Activated effector memory CD4-positive, alpha-beta T cell treated with Interleukin-2 at 50 U/mL for 16 hours (primary cell): ENCODE results near the gene PLCB1.

Experiments used
- DNase-seq: peaks from one replicate; pipeline ENCODE4 v3.0.0-alpha.2; 2020

PLCB1 gene

DNA sequence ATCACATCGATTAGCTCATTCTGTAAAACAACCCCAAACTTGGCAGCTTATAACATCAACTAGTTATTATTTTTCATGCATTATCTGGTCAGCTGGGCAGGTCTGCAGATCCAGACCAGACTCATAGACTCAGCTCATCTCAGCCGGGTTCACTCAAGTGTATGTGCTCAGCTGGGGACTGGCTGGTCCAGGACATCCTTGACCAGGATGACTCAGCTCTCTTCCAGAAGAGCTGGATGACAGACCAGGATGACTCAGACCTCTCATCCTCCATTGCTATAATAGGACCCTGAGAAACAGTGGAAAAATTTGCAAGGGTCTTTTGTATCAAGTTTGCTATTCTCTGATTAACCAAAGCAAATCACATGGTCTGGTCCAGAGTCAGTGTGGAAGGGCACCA lies 624.3 kb downstream of the PLCB1 start:
- no peak for DNase-seq

DNA sequence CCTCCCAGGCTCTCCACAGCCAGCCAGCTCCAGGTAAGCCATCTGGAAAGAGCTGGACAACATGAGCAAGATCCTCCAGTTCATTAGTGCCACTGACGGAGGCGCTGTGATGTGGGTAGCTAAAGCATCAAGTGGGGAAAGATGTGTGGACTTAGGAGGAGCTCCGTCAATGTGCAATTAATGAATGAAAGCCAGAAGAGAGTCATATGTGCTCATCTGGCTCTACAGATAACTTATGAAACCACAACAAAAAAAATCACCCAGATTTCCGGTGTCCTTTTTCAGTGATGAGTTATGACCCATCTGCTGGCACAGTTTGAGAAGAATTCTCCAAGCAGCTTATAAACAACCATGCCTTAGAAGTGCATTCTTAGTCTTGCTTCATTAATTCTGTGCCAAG lies 625.1 kb downstream of the PLCB1 start:
- no peak for DNase-seq

DNA sequence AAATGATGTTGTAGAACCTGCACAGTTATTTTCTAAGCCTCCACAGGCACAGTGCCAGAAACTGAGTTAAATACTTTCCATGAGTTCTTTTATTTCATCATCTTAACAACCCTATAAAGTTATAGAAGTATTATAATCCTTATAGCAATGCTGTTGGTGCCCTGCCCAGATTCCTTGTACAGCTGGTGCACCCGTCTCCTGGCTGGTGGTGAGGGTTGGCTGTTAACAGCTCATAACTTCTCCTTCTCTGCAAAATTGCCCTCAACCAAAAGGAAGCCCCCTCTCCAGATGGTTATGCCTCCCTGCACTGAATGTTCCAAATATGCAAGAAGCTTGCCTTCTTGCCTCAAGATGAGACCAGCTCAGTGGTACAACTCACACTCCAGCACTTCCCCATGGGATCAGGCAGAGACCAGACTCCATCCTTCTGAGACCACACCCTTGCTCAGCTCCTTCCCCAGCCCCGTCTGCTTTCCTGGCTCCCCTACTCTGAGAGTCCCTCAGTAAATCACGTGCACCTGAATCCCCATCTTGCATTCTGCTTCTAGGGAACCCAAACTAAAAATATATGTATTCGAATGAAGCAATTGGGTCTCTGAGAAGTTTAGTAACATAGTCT lies 632.4 kb downstream of the PLCB1 start:
- no peak for DNase-seq

DNA sequence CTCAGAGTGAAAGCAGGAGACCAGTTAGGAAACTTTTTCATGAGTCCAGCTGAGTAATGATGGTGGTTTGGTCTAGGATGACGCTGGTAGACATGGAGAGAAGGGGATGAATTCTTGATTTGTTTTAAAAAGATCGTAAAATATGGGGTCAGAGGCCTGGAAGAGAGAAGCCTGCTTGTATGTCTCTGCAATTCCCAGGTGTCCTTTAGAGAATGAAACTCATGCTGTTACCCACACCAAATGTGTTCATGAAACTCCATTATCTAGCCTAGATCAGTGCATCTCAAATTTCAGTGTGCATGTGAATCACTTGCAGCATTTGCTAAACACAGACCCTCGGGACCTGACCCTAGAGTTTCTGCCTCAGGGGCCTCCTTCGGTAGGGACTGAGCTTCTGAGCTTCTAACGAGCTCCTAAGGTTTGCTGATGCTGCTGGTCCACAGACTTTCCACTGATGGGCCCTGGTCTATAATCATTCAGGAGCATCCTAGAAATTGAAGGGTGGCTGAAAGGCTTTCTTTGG lies 634.9 kb downstream of the PLCB1 start:
- no peak for DNase-seq

DNA sequence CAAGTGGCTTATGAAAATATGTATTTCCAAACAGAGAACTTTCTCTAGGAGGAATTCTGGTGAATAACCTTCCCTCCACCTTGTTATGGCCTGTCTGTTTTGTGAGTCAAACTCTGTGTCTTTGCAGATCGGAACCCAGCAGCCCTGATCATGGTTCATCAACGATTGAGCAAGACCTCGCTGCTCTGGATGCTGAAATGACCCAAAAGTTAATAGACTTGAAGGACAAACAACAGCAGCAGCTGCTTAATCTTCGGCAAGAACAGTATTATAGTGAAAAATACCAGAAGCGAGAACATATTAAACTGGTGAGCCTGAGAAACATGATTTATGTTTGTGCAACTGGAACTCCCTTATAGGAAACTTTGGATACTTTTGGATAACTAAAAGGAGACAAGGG lies 642.3 kb downstream of the PLCB1 start:
- DNase-seq = no peak

DNA sequence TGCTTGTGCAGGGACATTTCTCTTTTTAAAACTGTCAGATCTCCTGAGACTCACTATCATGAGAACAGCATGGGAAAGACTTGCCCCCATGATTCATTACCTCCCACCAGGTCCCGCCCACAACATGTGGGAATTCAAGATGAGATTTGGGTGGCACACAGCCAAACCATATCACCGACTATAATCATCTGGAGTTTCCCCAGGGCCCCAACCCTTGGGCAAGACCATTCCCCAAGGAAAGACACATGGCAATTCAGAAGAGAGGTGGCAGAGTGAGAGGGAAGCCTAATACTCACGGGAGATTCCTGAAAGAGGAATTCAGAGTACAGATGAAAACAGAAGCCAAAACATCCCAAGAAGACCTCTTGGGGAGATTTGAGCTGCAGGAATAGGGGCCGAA lies 645.8 kb downstream of the PLCB1 start:
- DNase-seq = no peak

DNA sequence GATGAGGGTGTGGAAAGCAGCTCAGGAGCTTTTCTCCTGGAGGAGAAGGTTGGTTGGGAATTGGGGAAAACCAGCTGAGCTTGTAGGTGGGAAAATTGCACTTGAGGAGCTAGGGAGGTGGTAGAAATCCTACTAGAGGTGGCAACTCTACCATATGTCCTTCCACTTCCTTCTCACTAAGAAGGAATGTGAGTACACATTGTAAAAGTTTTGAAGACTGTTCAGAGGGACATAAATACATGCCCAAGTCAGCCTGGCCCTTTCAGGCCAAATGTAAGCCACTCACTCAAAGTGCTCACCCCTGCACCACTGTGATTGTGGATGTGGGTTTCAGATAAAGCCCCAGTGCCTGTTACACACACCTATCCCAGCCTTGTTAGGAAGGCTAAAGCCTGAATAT lies 646.3 kb downstream of the PLCB1 start:
- DNase-seq = no peak

DNA sequence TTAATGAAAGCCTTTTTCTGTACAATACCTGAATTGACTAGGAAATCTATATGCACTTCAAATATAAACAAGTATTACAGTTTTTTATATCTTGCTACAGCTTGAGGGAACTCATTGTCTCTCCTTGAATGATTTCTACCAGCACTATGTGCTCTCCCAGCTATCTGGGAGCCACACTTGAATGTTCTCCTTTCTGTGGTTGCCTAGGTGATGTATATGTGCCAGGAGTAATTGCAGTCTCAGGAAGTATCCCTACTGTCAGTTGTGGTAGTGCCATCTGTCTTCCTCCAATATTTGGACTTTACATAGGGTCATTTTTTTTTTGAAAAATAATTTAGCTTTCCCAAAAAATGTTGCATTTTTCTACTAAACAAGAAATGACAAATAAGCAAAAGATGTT lies 648.8 kb downstream of the PLCB1 start:
- DNase-seq = no peak

DNA sequence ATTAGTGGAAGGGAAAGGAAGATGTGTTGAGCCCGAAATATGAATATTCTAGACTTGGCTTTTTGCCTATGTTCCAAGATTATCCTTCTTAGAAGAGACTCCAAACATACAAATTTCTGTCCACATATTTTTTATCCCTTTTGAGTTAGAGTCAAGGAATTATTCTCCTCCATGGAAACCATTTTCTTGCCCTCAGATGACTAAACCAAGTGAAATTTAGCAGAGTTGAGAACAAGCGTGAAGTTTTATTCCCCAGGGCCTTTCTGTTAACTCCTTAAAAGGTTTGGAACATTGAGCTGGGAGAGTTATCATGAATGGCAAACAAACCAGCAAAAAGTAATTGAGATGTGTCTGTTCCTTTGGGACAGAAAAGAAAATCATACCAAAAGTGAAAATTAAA lies 650.7 kb downstream of the PLCB1 start:
- DNase-seq = no peak

DNA sequence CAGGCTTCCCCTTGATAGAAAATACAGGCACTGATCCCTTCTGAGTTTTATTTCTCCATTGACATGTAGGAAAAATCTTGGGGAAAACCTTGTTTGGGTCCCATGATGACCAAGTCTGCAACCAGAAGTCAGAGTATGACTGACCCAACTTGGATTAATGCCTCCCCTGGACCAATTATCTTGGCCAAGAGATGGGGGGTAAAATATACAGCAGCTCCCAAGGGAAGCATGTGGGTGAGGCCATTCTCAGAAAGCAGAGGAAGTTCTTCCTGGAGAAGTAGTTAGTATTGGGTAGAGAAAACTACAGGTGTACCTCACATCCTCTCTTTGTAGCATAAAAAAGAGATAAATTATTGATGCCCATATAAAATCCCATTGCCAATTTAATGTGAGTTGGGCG lies 651.7 kb downstream of the PLCB1 start:
- no peak for DNase-seq

DNA sequence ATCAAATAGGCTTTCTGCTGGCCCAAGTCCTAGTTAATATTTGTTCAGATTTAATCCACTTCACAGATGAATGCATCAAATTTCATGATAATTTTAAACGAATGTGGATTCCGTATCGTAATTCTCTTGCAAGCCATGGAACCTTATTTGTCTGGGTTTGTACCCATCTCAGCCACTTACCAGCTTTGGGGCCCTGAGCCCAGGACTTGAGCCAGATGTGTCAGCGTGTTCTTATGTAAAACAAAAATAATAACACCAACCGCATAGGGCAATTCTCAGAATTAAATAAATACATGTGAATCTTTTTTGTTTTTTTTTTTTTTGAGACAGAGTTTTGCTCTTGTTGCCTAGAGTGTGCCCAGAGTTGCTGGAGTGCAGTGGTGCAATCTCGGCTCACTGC lies 654.3 kb downstream of the PLCB1 start:
- no peak for DNase-seq

DNA sequence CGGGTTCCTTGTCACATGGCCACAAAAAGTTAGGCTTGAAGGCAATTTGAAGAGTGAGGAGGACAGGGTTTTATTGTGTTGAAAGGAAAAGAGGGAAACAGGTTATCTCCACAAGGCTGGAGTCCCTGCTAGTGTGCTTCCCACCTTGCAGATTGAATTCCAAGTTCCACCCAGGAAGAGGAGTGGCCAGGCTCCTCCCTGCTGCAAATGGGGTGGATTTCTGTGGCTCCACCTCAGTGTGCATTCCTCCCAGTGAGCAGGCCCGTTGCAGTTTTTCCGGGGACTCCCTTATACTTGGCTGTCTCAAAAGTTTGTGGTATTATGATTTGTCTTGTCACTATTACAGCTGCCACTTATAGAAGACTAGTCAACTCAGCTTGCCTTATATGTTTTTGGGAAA lies 655.0 kb downstream of the PLCB1 start:
- DNase-seq = no peak

DNA sequence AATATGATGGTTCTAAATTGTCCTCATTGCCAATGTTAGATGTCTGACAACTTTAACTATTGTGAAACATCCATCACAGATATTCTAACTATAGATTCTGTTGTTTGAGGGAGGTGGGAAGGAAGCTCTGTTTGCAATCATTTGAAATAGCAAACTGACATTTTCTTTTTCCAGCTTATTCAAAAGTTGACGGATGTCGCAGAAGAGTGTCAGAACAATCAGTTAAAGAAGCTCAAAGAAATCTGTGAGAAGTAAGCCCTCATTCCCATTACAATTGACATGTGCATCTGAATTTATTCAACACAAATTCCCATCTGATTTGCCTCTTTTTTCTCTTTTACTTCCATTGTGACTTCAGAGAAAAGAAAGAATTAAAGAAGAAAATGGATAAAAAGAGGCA lies 656.2 kb downstream of the PLCB1 start:
- DNase-seq = no peak

DNA sequence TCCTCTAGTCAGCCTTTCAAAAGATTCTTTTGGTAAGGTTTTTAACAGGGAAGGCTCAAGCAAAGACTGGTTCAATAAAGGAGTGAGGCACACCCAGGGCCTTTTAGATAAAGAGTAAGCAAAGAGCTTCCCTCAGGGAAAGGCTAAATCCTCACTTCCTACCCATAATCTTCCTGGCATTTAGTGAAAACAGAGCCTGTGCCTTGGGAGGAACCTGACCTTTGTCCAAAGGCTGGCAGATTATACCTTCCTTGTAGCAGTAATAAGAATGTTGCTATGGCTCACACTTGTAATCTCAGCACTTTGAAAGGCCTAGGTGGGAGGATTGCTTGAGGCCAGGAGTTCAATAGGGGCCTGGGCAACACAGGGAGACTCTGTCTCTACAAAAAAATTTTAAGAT lies 656.8 kb downstream of the PLCB1 start:
- no peak for DNase-seq

DNA sequence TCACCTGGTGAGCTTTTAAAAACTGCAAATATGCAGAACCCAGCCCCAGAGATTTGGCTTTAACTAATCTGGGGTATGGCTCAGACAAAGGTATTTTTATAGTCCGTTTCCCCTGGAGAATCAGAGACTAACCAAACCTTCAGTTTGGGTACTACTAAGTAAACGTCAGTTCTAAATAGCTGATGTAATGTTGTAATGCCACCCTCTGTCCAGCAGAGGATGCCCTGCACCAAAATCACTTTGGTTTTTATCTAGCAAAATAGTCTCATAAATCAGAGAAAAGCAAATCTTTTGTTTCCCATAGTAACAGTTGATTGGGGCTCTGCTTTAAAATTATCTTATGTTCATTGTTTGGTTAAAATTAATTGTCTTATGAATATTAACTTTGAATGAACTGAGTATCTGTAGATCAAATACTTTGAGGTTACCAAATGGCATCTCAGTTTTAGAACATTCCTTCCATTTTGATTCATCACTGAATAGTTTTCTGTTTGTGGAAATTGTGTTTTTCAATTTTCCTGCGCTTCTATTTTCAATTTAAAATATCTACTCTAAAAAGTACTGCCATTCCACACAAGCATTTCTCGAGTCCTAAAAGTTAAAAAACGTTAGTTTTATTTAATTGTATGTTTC lies 658.5 kb downstream of the PLCB1 start:
- no peak for DNase-seq

DNA sequence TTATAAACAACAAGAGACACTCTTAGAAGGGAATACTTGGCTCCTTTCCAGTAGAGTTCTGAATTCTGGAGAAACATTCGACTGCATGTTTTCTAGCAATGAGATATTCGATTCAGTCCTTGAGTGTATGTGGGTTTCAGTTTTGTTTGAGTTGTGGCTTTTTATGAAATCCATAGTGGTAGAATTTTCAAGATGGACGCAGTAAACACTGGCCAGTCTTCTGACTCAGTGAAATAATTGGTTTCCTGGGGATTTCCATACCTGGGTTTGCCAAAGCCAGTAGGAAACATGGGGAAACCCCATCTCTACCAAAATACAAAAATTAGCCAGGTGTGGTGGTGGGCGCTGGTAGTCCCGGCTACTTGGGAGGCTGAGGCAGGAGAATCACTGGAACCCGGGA lies 663.3 kb downstream of the PLCB1 start:
- DNase-seq = no peak

DNA sequence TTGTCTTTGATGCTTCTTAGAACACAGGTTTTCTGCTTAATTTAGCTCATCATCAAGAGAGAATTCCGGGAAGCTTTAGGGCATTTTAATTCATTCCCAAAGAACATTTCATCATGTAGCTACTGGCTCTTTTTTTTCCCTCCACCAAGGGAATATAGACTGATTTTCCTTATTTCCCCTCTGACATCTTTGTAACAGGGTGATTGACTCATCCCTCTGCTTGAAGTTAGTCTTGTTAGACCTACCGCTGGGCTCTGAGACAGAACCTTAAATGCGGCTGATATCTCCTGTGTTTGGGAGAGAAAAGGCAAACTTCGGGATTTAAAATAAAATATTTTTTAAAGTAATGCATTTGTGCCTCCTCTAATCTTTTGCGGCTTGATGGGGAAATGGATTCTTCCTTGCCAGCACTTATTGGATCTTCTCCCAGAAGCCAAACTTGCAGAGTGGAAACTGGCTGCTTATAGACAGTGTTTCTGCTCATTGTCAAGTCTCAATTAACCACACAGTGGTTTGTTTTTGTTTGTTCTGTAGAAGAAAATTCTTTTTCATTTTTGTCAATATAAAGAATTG lies 664.1 kb downstream of the PLCB1 start:
- DNase-seq = no peak

DNA sequence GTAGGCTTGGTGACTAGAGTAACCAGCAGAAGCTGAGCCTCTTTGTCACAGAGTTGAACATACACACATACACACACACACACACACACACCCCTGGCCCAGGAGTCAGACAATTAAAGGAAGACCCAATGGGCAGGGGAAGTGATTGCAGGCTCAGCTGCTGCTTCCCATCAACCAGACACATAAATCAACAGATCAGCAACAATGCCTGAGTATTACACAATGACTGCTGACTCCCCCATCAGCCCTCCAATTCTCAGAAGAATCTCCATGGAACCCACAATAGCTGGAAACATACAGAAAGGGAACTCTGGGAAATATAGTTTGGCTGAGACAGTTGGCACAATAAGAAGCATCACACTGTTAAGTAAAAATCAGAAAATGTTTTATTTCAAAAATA lies 666.4 kb downstream of the PLCB1 start:
- DNase-seq = no peak

DNA sequence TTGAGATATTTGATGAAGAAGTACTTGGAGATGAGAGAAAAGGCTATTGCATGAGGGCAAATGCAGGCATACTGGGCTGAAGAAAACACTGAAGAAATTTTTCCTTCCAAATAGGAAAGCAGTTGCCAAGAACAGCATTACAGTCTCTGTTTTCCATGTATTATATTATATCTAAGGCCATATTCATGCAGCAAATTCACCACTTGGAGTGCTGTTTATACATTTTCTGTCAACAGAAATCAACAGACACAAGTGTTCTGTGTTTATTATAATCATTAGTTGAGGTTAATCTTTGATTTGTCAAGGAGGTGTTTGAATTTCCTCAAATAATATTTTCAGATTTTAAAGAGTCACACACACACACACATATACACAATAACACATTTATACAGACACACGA lies 668.0 kb downstream of the PLCB1 start:
- no peak for DNase-seq

DNA sequence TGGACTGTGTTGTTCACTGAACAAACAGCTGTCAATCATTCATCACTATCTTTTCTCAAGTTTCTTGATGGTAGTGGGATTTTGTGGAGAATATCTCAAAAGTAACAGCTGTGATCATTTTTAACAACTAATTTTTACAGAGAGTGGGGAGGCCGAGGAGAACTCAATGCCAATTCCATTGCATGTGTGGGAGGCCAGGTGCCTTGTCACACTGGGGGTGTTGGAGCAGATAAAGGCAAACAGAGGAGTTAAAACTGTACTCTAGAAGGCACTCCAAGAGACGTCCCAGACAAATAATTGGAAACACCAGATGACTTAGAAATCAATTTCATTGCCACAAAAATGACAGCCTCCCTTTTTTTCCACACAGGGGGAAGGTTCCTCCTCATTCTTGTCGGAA lies 669.6 kb downstream of the PLCB1 start:
- no peak for DNase-seq

DNA sequence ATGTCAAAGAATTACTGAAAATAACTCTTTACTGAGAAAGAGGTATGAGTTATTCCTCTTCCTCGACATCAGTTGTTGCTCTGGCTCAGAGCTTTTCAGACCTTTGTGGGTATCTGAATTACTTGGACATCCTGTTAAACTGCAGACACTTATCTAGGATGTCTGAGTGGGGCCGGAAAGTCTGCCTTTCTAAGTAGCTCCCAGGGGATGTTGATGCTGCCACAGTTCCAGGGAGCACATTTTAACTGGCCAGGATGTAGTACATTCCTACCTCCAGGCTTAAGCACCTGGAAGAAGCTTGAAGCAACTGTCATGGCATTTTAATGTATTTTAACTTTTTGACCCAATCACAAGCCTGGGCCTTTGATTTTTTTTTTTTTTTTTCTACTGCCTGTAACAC lies 671.0 kb downstream of the PLCB1 start:
- DNase-seq = no peak

DNA sequence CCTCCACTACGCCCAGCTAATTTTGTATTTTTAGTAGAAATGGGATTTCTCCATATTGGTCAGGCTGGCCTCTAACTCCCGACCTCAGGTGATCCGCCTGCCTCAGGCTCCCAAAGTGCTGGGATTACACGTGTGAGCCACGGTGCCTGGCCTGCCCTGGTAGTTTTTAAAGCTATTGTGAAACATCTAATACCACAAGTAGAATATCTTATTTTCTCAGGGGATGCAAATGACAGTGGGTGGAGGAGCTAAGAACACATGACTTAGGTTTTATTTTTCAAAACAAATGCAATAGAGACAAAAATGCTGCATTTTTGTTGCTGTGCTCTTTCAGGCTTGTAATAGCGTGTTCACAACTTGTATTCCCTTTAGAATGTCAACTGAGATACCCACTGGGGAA lies 671.9 kb downstream of the PLCB1 start:
- DNase-seq = no peak

DNA sequence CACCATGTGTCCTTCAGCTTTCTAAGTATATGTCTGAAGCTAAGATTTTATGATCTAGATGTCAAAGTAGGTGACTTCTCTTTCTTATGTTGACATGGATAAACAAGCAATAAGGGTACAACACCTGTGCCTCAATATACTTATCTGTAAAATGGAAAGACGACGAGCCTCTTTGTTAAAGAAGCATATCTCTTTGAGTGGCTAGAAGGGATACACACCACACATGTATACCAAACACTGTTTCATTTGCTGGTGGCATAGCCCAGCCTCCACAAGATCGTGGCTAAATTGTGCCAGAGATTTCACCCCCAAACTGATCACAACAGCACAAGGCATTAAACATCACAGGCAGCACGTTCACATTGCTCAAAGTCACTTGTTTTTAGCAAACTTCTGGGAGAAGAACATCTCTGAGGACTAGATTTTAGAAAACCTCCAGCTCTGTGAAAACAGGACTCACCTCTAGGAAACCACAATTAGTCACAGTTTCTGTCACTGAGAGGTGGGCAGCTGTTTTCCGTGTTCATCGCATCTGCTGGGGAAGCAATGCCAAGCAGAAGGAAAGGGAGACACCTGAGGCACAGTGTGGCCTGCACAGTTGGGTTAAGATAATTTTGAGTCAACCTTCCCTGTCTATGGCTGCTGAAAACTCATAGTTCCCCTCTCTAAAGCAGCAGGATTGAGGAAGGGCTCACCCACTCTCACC lies 673.8 kb downstream of the PLCB1 start:
- no peak for DNase-seq
